Activated gamma-delta T cell treated with Interleukin-2 at 50 U/mL for 16 hours (primary cell): Measurements from ENCODE around the gene CENPF.
"Not testable (repeated sequence)": the region's sequence is repeated elsewhere in the genome, so short reads cannot be mapped to it uniquely, and the experiment has no call there.

ENCODE experiments used
- DNase-seq: peaks from one replicate; pipeline ENCODE4 v3.0.0-alpha.2; 2020

Gene CENPF, protein sequence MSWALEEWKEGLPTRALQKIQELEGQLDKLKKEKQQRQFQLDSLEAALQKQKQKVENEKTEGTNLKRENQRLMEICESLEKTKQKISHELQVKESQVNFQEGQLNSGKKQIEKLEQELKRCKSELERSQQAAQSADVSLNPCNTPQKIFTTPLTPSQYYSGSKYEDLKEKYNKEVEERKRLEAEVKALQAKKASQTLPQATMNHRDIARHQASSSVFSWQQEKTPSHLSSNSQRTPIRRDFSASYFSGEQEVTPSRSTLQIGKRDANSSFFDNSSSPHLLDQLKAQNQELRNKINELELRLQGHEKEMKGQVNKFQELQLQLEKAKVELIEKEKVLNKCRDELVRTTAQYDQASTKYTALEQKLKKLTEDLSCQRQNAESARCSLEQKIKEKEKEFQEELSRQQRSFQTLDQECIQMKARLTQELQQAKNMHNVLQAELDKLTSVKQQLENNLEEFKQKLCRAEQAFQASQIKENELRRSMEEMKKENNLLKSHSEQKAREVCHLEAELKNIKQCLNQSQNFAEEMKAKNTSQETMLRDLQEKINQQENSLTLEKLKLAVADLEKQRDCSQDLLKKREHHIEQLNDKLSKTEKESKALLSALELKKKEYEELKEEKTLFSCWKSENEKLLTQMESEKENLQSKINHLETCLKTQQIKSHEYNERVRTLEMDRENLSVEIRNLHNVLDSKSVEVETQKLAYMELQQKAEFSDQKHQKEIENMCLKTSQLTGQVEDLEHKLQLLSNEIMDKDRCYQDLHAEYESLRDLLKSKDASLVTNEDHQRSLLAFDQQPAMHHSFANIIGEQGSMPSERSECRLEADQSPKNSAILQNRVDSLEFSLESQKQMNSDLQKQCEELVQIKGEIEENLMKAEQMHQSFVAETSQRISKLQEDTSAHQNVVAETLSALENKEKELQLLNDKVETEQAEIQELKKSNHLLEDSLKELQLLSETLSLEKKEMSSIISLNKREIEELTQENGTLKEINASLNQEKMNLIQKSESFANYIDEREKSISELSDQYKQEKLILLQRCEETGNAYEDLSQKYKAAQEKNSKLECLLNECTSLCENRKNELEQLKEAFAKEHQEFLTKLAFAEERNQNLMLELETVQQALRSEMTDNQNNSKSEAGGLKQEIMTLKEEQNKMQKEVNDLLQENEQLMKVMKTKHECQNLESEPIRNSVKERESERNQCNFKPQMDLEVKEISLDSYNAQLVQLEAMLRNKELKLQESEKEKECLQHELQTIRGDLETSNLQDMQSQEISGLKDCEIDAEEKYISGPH (N-terminal part only)

GRCh38 chr1:214602764-214603657 is at the start of gene CENPF:
Gene CENPF, plus strand, starts transcription at chr1:214603195. Its CDS starts 10,560 bp downstream, at chr1:214613755.
- DNase-seq, result peak; percentile 88

GRCh38 chr1:214557952-214558735 is 44.9 kb upstream of the CENPF start:
- no peak for DNase-seq

GRCh38 chr1:214563881-214564280 is 39.1 kb upstream of the CENPF start:
- no peak for DNase-seq

GRCh38 chr1:214565310-214565709 is 37.7 kb upstream of the CENPF start:
- no peak for DNase-seq

DNA sequence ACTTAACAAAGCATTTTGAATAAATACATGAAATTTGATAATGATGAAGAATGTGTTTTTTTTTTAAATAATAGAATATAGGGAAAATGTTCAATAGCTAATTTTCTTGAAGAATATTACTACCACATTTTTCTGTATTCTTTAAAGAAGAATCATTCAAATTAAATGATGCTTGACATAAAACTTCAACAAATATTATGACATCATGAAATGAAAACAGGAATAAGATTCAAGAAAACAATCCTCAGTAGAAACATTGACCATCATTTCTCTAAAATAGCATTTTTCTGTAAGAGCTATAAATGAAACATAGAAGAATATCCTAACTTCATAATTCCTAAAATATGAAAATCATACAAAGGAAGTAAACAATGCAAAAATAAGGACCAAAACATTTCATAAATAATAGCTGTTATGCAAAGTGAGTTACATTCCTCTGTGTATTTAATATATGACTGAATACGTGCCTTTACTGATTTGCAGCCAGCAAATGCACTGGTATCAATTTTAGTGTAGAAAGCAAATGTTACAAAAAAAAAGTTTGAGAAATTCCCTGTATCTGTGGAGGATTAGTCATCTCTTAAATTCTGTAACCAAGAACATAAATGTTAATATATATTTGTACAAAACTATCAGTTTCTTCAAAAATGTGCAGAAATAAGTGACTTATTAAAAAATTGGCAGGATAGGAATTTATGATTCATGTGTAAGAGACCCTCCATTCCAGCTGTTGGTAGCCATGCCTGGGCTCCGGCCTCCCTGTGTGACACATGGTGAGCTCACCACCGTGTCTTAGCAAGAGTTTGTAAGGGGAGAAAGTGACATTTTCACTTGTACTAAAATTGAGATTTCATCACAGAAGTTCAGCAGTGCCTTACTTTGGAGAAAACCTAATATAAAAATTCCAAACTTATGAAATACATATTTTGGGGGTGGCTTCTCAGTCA is 36.6 kb upstream of the CENPF start:
- no peak for DNase-seq

DNA sequence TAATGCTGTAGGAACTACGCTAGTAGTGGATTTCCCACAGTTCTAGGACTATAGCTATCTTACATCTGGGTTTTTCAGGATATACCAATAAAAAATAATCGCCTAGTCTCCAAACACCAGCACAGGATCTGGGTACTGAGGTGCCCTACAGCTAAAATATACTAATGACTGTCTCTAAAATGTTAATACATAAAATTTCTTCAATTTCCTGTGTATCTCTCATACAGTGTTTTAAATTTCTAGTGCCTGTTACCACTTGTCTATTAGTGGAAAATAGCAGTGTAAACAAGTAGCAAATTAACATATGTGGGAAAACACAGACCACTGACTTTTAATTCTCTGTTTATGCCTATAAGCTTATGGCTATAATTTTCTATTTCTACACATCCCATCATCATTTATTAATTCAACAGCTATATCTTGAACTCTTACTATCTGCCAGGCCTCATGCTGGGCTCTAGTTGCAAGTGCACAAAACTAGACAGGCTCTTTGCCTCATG is 35.5 kb upstream of the CENPF start:
- no peak for DNase-seq

- no peak for DNase-seq
Measured at GRCh38 chr1:214568328-214568727, 34.7 kb upstream of the CENPF start.

- no peak for DNase-seq
Measured at GRCh38 chr1:214569357-214570004, 33.5 kb upstream of the CENPF start.

- no peak for DNase-seq
Measured at GRCh38 chr1:214570442-214570841, 32.6 kb upstream of the CENPF start.

GRCh38 chr1:214571281-214571680 is 31.7 kb upstream of the CENPF start:
- DNase-seq, result no peak

DNA sequence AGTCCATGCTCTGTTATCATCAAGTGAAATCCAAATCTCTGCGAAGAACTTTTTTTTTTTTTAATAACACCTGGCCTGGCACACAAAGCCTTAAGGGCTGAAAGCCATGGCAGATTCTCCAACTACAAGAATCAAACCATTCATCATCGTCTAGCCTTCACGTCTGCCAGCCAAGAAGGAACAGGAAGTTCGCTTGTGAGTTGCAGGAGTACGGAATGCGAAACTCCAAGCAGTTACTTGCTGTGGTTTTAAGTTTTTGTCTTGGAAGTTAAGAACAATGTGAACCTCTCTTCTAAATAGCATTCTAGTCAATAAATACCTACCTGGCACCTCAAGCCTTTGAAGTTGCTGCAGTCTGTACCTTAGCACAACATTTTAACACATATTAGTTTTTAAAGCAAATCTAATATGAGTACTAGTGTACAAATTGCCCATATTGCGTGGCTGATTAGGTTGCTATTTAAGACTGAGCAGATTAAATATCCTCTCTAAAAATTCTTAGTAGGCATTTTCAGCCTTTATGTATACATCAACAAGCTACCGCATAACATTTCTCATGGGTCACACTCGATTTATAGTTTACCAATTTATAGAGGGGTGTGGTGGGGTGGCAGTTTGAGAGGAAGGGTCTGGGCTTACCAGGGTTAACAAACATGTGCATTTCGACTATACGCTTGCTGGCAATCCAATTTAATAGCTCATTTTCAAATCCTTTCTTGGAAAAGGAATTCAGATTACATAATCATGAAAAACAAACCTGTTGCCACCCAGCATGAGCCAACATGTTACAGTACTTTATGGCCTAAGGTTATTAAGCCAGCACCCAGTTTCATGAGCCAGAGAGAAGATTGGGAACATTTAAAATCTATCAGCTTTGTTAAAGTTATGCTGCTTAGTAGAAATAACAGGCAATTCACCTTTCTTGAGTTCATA is 29.3 kb upstream of the CENPF start:
- no peak for DNase-seq

GRCh38 chr1:214574598-214575411 is 28.2 kb upstream of the CENPF start:
- DNase-seq, result no peak

- not testable (repeated sequence) for DNase-seq
Measured at GRCh38 chr1:214576120-214576519, 26.9 kb upstream of the CENPF start.

DNA sequence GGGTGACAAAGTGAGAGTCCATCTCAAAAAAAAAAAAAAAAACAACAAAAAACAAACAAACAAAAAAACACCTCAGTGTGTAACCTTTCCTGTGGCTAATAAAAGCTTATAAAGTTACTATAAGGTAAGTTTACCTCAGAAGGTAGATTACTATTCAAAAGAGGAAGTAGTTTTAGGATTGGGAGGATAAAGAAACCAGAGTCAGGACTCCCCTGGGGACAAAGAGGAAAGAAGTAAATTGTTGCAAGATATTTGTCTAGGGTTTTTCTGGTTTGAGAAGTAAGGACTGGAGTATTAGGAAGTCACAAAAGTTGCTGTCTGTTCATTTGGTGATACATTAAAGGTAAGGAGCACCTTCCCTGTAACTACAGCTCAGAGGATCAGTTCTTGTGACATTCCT is 23.8 kb upstream of the CENPF start:
- no peak for DNase-seq

DNA sequence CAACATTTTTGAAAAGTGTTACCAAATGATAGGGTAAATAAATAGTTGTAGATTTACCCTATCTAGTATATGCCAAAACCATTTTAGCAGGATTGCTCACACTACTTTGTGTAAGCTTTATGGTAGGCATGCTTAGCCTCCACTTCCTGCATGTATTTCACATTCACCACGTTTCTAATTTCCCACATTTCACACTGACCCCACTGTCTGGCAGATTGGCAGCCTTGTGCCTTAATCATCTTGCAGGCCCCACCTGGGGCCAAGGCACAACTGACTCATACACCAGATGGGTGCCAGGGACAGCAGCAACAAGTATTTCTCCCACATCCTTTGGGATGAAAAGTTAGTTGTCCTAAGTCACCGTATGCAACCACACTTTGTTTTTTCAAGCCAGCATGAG is 21.2 kb upstream of the CENPF start:
- no peak for DNase-seq

- no peak for DNase-seq
Measured at GRCh38 chr1:214582289-214582891, 20.6 kb upstream of the CENPF start.

DNA sequence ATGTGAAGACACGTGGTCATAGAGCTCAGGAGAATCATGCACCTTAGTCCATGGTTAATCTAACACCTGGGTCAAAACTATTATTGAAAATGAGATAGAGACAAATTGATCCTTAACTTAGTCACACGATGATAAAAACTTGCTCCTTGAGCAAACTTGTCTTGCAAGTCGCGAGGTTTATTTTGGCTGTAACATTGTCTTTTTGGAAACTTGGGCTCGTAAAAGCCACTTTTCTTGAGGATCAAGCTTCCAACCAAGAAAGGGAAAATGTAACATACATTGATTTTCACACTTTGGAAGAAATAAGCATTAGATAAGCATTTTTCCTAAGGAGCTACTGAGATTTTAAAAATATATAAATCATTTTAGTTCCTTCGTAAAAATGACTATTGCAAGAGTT is 19.9 kb upstream of the CENPF start:
- no peak for DNase-seq
